Vagina (tissue), 2 donors: ENCODE data around the gene RBM10. TPM values are rescaled to one million over a fixed set of nuclear protein-coding genes. Genes with fewer than 3 reads are reported as not detected.

Source experiments
- DNase-seq, 2 donors: peaks; one replicate each; pipeline ENCODE4 v3.0.0-alpha.2; 2017; ENCODE audit errors: extremely low spot score in 2 of 2
- H3K27ac ChIP-seq: fragments of 200-600 bp; sonication (generic); one replicate; pipeline ENCODE4 v1.5.1; 2019
- H3K27me3 ChIP-seq: fragments of 200-600 bp; sonication (generic); one replicate; pipeline ENCODE4 v1.5.1; 2019
- H3K36me3 ChIP-seq, 2 donors: fragments of 200-600 bp; sonication (generic); one replicate each; pipeline ENCODE4 v1.5.1; 2017 to 2019
- H3K4me1 ChIP-seq: fragments of 200-600 bp; sonication (generic); one replicate; pipeline ENCODE4 v1.5.1; 2019
- H3K4me3 ChIP-seq, 2 donors: fragments of 200-600 bp; sonication (generic); 1 replicate in 1 of 2; 2 replicates in 1 of 2; pipeline ENCODE4 v1.5.1; 2016 to 2019
- H3K9me3 ChIP-seq: fragments of 200-600 bp; sonication (generic); one replicate; pipeline ENCODE4 v1.5.1; 2019
- POLR2A ChIP-seq, 2 donors: fragments of 450-650 bp; IDR thresholded peaks; one replicate each; pipeline ENCODE4 v1.6.1; 2017; ENCODE audit warnings: antibody characterized with exemption in 2 of 2, mild to moderate bottlenecking in 2 of 2, moderate library complexity in 2 of 2
- POLR2AphosphoS5 ChIP-seq, 2 donors: sonication (generic); formaldehyde crosslinking; IDR thresholded peaks; one replicate each; pipeline ENCODE4 v1.9.0; 2017; ENCODE audit warnings: antibody characterized with exemption in 2 of 2, mild to moderate bottlenecking in 2 of 2, low read depth in 1 of 2; ENCODE audit not compliant: insufficient read depth in 1 of 2
- intact Hi-C: fragments of 100-400 bp; cut with DNase I; formaldehyde crosslinking; loops from one replicate; pipeline ENCODE4 v1.15.1; 2023
- total RNA-seq: library from RNA; depleted of rRNA; stranded (reverse); fragments of >200 nt; gene quantifications from one replicate; pipeline ENCODE4 v1.2.3, GENCODE V29; 2016
- TF ChIP-seq, protein P1 (sequence below), 3 experiments: fragments of 450-650 bp in 2 of 3; fragments of 200-600 bp in 1 of 3; sonication (generic) in 1 of 3; IDR thresholded peaks; one replicate each; pipeline ENCODE4 v1.5.1; 2017 to 2019; ENCODE audit warnings: antibody characterized with exemption in 3 of 3, mild to moderate bottlenecking in 2 of 3, moderate library complexity in 2 of 3

Gene RBM10
- total RNA-seq, 1 donor from 2014 or later = 32.4 TPM

DNA sequence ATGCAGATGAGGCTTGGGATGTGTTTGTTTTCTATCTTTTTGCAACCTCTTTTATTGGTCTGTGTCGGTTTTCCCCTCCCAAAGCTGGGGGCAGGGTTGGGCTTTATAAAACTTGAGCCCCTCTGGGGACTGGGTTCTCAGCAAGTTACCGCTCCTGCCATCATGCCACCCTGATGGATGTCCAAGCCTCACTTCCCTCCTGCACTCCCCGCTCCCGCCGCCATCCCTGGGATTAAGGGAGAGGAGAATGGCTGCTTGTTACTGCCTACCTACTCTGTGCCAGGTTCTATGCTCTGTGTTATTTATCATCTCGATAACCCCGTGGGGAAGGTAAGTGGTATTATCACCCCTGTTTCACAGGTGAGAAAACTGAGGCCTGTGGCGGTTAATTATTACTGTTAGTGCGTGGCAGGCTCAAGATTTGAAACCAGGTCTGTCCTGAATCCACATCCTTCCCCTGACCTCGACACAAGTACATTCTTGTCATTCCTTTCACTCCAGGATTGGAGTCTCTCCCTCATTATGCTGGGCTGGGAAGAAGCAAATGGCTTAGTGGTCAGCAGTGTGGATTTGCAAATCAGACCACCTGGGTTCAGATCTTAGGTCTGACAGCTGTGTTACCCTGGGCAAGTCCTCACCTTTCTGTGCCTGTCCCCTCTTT, 53.1 kb downstream of the RBM10 start:
- no peaks in the 10 kb centered on the region for H3K9me3 ChIP-seq
- no peaks in the 10 kb centered on the region for H3K27me3 ChIP-seq
- TF ChIP-seq, protein P1, sequence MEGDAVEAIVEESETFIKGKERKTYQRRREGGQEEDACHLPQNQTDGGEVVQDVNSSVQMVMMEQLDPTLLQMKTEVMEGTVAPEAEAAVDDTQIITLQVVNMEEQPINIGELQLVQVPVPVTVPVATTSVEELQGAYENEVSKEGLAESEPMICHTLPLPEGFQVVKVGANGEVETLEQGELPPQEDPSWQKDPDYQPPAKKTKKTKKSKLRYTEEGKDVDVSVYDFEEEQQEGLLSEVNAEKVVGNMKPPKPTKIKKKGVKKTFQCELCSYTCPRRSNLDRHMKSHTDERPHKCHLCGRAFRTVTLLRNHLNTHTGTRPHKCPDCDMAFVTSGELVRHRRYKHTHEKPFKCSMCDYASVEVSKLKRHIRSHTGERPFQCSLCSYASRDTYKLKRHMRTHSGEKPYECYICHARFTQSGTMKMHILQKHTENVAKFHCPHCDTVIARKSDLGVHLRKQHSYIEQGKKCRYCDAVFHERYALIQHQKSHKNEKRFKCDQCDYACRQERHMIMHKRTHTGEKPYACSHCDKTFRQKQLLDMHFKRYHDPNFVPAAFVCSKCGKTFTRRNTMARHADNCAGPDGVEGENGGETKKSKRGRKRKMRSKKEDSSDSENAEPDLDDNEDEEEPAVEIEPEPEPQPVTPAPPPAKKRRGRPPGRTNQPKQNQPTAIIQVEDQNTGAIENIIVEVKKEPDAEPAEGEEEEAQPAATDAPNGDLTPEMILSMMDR (IDR thresholded peaks at IDR 0.05) = no peak
- no peak for TF ChIP-seq POLR2A (IDR thresholded peaks at IDR 0.05)
- no peak for TF ChIP-seq POLR2AphosphoS5 (IDR thresholded peaks at IDR 0.05; ENCODE audit: insufficient read depth in 1 of 2, low read depth in 1 of 2)
- peaks cover 50% of the 10 kb centered on the region for H3K4me1 ChIP-seq
- intact Hi-C loops = loop anchor here (10.0 kb wide), 1 partner anchor 327 kb away; no protein-coding TSS in a partner anchor
- no peak overlapping the region for H3K4me3 ChIP-seq
- no peak for DNase-seq
- H3K36me3 ChIP-seq = peaks cover 5 to 50% of the 10 kb centered on the region in 2 donors
- H3K27ac ChIP-seq = peak overlapping the region; percentile 2

DNA sequence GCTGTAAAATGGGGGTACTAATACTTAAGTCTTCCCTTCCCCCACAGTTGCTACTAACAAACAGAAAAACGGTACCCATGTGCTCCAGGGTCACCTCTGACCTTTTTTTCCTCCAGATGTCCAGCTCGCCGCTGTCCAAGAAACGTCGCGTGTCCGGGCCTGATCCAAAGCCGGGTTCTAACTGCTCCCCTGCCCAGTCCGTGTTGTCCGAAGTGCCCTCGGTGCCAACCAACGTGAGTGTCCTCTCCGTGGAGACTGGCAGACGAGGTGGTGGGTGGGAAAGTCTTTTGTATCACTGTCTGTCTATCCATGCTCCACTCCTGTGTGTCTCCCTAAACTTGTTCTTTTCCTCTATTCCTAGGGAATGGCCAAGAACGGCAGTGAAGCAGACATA, 53.7 kb downstream of the RBM10 start:
- no peak for DNase-seq
- intact Hi-C loops = loop anchor here (10.0 kb wide), 1 partner anchor 326 kb away; no protein-coding TSS in a partner anchor
- no peaks in the 10 kb centered on the region for H3K27me3 ChIP-seq
- H3K4me1 ChIP-seq = peaks cover 50% of the 10 kb centered on the region
- no peak for TF ChIP-seq POLR2A (IDR thresholded peaks at IDR 0.05)
- TF ChIP-seq, protein P1 (IDR thresholded peaks at IDR 0.05) = no peak
- no peak for TF ChIP-seq POLR2AphosphoS5 (IDR thresholded peaks at IDR 0.05; ENCODE audit: insufficient read depth in 1 of 2, low read depth in 1 of 2)
- H3K27ac ChIP-seq = peak overlapping the region; percentile 2
- H3K9me3 ChIP-seq = no peaks in the 10 kb centered on the region
- H3K4me3 ChIP-seq = no peak overlapping the region
- peaks cover 5 to 56% of the 10 kb centered on the region in 2 donors for H3K36me3 ChIP-seq

DNA sequence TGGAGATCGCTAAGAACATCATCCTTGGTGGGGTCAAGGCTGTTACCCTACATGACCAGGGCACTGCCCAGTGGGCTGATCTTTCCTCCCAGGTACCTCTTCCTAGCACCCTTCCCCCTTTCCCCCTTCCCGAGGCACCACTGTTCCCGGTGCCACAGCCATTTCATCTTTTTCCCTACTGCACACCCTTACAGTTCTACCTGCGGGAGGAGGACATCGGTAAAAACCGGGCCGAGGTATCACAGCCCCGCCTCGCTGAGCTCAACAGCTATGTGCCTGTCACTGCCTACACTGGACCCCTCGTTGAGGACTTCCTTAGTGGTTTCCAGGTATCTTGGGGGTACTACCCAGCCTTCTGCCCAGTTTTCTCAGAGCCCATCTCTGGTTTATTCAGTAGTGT, 54.3 kb downstream of the RBM10 start:
- Histone ChIP-seq H3K9me3 (no peaks in the 10 kb centered on the region), H3K4me1 (peaks cover 48% of the 10 kb centered on the region), H3K36me3 (peaks cover 5 to 62% of the 10 kb centered on the region in 2 donors), H3K4me3 (no peak overlapping the region), H3K27me3 (no peaks in the 10 kb centered on the region), H3K27ac (no peak overlapping the region)
- DNase-seq = no peak
- intact Hi-C loops = loop anchor here (10.0 kb wide), 1 partner anchor 326 kb away; no protein-coding TSS in a partner anchor
- no peak for TF ChIP-seq POLR2A (IDR thresholded peaks at IDR 0.05)
- TF ChIP-seq, protein P1 (IDR thresholded peaks at IDR 0.05) = no peak
- no peak for TF ChIP-seq POLR2AphosphoS5 (IDR thresholded peaks at IDR 0.05; ENCODE audit: insufficient read depth in 1 of 2, low read depth in 1 of 2)

DNA sequence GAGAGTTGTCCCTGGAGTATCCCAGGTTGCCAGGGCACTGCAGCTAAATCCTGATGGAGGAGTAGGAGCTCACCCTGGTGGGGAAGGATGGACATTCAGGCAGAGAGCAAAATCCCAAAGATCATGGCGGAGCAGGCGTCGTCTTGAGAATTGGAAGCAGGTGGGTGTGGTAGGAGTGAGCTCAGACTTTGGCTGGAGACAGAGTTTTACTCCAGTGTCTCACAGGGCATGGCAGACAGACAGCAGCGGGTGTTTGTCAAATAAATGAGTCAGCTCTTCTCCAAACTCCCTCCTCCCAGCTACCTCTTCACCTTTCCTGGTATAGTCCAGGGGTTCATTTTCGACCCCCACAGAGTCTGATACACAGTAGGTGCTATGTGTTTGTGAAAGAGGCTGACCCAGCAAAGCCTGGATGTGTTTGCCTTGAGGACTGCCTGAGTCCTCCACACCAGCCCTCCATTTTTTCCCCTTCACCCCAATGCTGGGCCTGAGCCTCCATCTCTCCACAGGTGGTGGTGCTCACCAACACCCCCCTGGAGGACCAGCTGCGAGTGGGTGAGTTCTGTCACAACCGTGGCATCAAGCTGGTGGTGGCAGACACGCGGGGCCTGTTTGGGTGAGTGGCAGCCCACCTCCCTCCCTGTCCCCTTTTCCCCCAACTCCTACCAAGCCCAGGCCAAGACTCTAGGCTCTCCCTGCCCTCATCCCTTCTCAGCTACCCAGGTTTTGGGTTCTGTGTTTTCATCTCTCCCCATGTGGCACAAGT, 55.5 kb downstream of the RBM10 start:
- intact Hi-C loops = no loop called here
- no peak for DNase-seq
- TF ChIP-seq POLR2AphosphoS5 (IDR thresholded peaks at IDR 0.05; ENCODE audit: insufficient read depth in 1 of 2, low read depth in 1 of 2) = peak in 1 of 2 donors; percentile 40
- TF ChIP-seq POLR2A (IDR thresholded peaks at IDR 0.05) = no peak
- Histone ChIP-seq H3K27me3 (no peaks in the 10 kb centered on the region), H3K4me1 (peaks cover 36% of the 10 kb centered on the region), H3K27ac (peak overlapping the region; percentile 52), H3K9me3 (no peaks in the 10 kb centered on the region), H3K36me3 (peaks cover 5 to 75% of the 10 kb centered on the region in 2 donors), H3K4me3 (no peak overlapping the region)

GRCh38 chrX:47201345-47201944, 56.4 kb downstream of the RBM10 start:
- Histone ChIP-seq H3K27me3 (no peaks in the 10 kb centered on the region), H3K36me3 (peaks cover 5 to 82% of the 10 kb centered on the region in 2 donors), H3K4me1 (peaks cover 27% of the 10 kb centered on the region), H3K4me3 (no peak overlapping the region), H3K9me3 (no peaks in the 10 kb centered on the region), H3K27ac (peak overlapping the region; percentile 22)
- intact Hi-C loops = no loop called here
- TF ChIP-seq POLR2AphosphoS5 (IDR thresholded peaks at IDR 0.05; ENCODE audit: insufficient read depth in 1 of 2, low read depth in 1 of 2) (no peak), POLR2A (IDR thresholded peaks at IDR 0.05) (no peak)
- TF ChIP-seq, protein P1 (IDR thresholded peaks at IDR 0.05) = no peak
- no peak for DNase-seq
